Neuron (in vitro differentiated cells): Measurements from ENCODE around the gene PSMG1.

Experiments used
- H2AFZ ChIP-seq: one replicate; pipeline ENCODE4 v1.6.1; 2013; ENCODE audit warnings: low read depth, mild to moderate bottlenecking, inconsistent platforms, low read length, moderate library complexity
- H3K27me3 ChIP-seq: one replicate; pipeline ENCODE4 v1.6.1; 2013; ENCODE audit warnings: low read length; ENCODE audit not compliant: insufficient read depth
- H3K36me3 ChIP-seq: one replicate; pipeline ENCODE4 v1.6.1; 2013; ENCODE audit warnings: low read length; ENCODE audit not compliant: insufficient read depth
- H3K4me1 ChIP-seq: one replicate; pipeline ENCODE4 v1.6.1; 2013; ENCODE audit warnings: low read length; ENCODE audit not compliant: insufficient read depth
- H3K4me3 ChIP-seq: 2 replicates; pipeline ENCODE4 v1.5.1; 2013; ENCODE audit warnings: mild to moderate bottlenecking, low read length, moderate library complexity
- H3K9me3 ChIP-seq: one replicate; pipeline ENCODE4 v1.6.1; 2013; ENCODE audit warnings: low read length

PSMG1 gene

DNA sequence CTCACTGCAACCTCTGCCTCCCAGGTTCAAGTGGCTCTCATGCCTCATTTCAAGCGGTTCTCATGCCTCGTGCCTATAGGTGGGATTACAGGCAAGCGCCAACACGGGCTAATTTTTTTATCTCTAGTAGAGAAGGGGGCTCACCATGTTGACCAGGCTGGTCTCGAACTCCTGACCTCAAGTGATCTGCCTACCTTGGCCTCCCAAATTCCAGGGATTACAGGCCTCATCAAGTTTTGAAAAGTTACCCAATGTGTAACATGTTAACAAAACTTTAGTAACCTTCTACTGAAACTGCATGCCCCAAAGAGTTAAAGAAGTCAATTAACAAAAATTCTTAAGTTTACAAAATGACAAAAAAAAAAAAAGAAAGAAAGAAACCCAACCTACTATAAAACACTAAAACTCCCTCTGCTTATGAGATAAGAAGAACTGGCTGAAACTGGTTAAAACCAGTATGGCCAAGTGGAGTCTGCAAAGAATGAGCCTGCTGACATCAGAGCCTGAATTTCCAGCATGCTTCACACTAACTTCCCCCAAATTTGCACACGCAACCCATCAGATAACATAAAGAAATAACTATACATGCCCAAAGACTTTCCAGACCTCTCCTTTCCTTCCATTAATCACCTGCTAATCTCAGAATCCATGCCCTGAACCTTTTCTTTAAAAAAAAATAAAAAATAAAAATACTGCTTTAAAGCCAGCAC is 25.5 kb upstream of the PSMG1 start:
- H3K9me3 ChIP-seq, result no peaks in the 10 kb centered on the region
- no peak overlapping the region for H3K4me3 ChIP-seq
- no peaks in the 10 kb centered on the region for H3K27me3 ChIP-seq
- no peaks in the 10 kb centered on the region for H3K4me1 ChIP-seq
- H3K36me3 ChIP-seq, result peaks cover 82% of the 10 kb centered on the region
- no peak overlapping the region for H2AFZ ChIP-seq

DNA sequence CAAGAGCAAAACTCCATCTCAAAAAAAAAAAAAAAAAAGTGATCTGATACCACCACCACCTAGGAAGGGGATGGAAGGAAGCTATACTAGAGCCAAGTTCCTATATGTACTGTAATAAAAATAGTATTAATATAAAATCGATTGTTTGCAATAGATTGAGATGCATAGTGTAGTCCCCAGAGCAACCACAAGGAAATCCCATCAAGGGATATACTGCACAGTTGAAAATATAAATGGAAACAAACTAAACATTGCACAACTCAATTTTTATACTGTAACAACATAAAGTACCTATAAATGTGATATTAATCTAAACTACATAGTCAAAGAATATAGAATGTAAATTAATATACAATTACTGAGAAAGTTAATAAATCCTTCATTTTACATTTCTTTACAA is 20.9 kb upstream of the PSMG1 start:
- H3K27me3 ChIP-seq, result no peaks in the 10 kb centered on the region
- H2AFZ ChIP-seq, result no peak overlapping the region
- no peak overlapping the region for H3K4me3 ChIP-seq
- H3K36me3 ChIP-seq, result peaks cover 86% of the 10 kb centered on the region
- no peaks in the 10 kb centered on the region for H3K9me3 ChIP-seq
- H3K4me1 ChIP-seq, result no peaks in the 10 kb centered on the region

DNA sequence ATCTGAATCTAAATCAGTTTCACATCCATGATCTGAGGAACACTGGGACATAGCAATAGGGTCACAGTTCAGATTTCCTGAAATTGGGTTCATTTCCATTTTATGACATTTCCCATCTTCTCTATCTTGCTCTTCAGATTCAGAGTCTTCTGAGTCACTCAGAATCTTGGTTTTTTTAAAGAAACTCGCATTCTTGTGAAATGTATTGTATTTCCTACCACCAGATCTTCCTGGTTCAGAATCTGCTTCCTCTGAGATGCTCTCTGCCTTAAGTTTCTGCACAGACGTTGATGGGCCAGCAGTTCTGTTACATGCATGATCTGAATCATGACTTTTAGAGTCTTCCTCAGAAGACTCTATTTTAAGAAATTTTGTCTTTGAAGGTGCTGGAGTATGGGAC is 15.5 kb upstream of the PSMG1 start:
- Histone ChIP-seq H3K4me1 (no peaks in the 10 kb centered on the region), H2AFZ (no peak overlapping the region), H3K4me3 (no peak overlapping the region), H3K36me3 (peaks cover 91% of the 10 kb centered on the region), H3K27me3 (no peaks in the 10 kb centered on the region), H3K9me3 (no peaks in the 10 kb centered on the region)

DNA sequence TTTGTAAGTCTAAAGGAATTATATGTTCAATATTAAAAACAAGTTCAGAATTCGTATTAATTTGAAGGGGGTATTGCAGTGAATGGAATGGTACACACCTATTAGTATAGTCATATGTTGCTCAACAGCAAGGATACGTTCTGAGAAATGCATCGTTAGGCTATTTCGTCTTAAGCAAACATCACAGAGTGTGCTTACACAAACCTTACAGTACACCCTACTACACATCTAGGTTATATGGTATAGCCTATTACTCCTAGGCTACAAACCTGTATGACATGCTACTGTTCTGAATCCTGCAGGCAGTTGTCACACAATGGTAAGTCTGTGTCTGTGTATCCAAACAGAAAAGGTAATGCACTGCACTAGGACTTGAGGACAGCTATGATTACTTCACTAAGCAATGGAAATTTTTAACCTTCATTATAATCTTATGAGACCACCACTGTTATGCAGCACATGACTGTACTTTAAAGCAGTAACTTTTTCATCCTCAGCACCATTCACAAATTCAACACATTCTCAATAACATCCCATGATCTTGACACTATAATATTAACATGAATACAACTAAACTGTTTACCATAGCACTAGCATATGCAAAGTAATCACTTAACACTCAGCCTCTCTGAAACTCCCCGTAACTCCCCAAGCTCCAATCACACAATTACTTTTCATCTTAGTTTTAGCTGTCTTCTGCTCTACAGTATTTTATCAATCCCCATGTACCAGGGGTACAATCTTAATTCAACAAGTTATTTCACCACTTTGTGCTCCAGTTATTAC is 14.4 kb upstream of the PSMG1 start:
- H3K36me3 ChIP-seq, result peaks cover 89% of the 10 kb centered on the region
- H2AFZ ChIP-seq, result no peak overlapping the region
- H3K4me1 ChIP-seq, result no peaks in the 10 kb centered on the region
- H3K4me3 ChIP-seq, result no peak overlapping the region
- H3K27me3 ChIP-seq, result no peaks in the 10 kb centered on the region
- no peaks in the 10 kb centered on the region for H3K9me3 ChIP-seq

DNA sequence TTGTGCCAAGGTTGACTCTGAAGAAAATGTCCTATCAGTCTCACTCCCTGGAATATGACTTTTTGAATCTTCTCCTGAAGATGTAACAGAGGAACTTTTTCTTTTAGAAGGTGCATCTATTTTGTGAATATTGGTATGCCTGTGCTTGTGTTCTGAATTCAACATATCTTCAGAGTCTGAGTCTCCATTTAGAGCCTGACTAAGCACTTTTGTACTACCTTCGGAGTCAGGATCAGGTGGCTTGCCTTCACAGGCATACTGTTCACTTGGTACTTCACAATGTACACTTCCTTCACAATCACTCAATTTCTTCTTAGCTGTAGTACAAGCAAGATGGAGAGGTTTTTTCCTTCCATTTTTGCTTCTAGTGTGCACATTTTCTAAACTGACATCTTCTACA is 13.6 kb upstream of the PSMG1 start:
- no peaks in the 10 kb centered on the region for H3K4me1 ChIP-seq
- peaks cover 86% of the 10 kb centered on the region for H3K36me3 ChIP-seq
- H3K9me3 ChIP-seq, result no peaks in the 10 kb centered on the region
- no peak overlapping the region for H2AFZ ChIP-seq
- no peaks in the 10 kb centered on the region for H3K27me3 ChIP-seq
- H3K4me3 ChIP-seq, result no peak overlapping the region

DNA sequence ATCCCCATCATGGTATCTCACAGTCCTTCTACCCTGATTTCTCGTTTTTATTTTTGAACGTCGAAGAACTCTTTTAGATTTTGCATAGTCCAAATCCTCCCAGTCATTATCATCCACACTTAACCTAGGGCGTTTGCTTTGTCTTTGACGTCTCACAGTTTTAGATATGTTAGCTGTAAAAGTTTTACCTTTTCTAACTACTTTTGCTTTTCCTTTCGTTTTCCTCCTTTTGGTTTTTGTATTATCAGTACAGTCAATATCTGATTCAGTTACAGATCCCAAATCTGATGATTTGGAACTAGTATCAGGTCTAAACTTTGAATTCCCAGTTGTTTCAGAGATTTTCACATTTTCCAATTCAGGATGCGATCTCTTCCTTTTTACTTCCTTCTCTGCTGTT is 13.1 kb upstream of the PSMG1 start:
- no peak overlapping the region for H2AFZ ChIP-seq
- H3K4me1 ChIP-seq, result no peaks in the 10 kb centered on the region
- no peaks in the 10 kb centered on the region for H3K9me3 ChIP-seq
- no peaks in the 10 kb centered on the region for H3K27me3 ChIP-seq
- H3K4me3 ChIP-seq, result no peak overlapping the region
- H3K36me3 ChIP-seq, result peaks cover 81% of the 10 kb centered on the region

DNA sequence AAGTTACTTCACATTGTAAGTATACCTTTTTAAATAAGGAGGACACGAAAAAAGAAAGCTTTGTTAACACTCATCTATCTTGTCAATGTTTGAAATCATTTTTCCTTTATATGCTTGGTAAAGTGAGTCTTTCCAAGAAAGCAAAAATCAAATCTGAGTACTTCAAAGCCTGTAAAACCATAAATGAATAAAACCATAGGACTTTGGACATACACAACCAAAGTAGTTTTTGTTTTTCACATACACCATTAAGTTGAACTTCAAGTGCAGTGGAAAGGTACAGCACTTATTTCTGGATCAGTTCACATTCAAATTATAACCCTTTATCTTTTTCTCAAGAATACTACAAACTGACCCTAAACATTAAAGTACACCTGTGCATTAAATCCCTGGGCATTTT is 10.1 kb upstream of the PSMG1 start:
- H3K4me3 ChIP-seq, result no peak overlapping the region
- no peaks in the 10 kb centered on the region for H3K9me3 ChIP-seq
- peaks cover 52% of the 10 kb centered on the region for H3K36me3 ChIP-seq
- no peak overlapping the region for H2AFZ ChIP-seq
- H3K4me1 ChIP-seq, result no peaks in the 10 kb centered on the region
- H3K27me3 ChIP-seq, result no peaks in the 10 kb centered on the region

DNA sequence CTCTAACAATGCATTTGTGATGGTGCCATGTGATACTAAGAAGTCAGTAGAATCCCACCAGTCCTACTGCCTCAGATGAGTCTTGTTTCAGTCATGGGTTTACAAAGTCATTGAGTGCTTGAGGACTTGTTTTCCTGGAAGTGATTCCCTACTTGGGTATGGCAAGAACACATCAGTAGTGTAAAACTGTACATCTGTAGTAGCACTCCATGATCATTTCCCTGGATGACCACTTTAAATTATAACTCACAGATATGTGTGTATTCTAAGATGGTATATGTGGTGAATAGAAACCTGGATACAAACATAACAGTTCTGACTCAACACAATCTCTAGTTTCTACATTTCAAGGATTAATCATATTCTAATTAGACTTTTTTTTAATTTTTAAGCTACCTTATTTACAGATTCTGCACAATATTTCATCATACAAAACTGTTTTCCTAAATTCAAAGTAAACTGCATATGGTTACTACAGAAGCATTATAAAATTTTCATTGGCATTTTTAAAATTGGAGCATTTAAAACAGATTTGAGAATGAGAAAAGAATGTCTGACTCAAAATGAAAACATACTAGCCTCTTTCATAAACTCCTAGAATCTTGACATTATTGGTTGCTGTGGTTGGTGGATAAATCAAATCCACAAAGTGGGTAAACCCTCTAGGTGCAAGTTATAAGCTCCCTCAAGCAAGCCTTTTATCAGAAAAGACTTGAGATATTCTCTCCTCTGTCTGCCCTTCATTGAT is 6.8 kb upstream of the PSMG1 start:
- peaks cover 20% of the 10 kb centered on the region for H3K36me3 ChIP-seq

DNA sequence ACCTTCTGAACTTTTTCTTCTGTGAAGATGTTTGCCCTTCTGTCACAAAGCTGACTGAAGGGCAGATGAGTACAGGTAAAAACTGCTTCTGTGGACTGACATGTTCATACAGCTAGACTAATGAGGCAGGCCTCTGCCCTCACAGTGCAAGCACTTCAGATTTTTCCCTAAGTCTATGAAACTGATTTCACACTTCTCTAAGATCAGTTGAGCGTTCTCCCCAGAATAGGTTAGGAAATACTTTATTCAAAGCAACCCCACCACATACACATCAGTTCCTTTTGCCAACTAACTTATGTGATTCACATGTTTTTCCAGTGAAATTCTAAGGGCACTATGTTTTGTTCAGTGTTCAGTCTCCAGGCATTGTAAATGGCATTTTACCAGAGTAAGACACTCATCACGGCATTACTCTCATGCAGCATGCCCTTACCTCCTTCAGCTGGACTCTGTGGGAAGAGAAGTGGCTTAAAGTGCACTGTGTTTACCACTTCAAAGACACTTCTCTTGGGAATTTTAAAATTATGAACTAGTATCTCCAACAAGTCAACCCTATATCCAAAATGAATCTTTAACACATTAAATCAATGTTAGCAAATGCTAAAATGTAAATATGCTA is 5.4 kb upstream of the PSMG1 start:
- Histone ChIP-seq H3K9me3 (no peaks in the 10 kb centered on the region), H3K27me3 (no peaks in the 10 kb centered on the region), H3K4me3 (no peak overlapping the region)

More for the DNA sequence above, 6.8 kb upstream of the PSMG1 start:
- Histone ChIP-seq H3K9me3 (no peaks in the 10 kb centered on the region), H2AFZ (no peak overlapping the region), H3K27me3 (no peaks in the 10 kb centered on the region), H3K4me3 (no peak overlapping the region), H3K4me1 (no peaks in the 10 kb centered on the region)

DNA sequence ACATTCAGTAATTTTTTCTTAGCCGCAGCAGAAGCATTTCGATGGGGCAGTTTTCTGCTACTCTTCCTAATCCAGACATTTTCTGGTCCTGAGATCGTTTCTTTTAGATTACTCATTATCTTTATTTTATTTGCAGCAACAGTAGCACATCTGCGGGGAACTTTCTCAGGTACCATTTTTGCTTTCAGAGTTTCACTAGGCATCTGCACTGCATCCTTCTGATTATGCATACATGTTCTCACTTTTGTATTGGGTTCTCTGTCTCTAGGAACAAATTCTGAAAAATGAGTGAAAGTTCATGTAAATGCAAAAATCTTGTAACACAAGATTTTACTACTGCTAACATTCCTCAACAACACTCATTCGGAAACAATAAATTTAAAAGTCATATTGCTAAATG is 3.9 kb upstream of the PSMG1 start:
- Histone ChIP-seq H3K9me3 (no peaks in the 10 kb centered on the region), H3K4me1 (peaks cover 5% of the 10 kb centered on the region), H3K27me3 (no peaks in the 10 kb centered on the region), H3K4me3 (no peak overlapping the region), H3K36me3 (no peaks in the 10 kb centered on the region), H2AFZ (no peak overlapping the region)

More for the DNA sequence above, 5.4 kb upstream of the PSMG1 start:
- Histone ChIP-seq H3K36me3 (peaks cover 11% of the 10 kb centered on the region), H3K4me1 (no peaks in the 10 kb centered on the region), H2AFZ (no peak overlapping the region)

DNA sequence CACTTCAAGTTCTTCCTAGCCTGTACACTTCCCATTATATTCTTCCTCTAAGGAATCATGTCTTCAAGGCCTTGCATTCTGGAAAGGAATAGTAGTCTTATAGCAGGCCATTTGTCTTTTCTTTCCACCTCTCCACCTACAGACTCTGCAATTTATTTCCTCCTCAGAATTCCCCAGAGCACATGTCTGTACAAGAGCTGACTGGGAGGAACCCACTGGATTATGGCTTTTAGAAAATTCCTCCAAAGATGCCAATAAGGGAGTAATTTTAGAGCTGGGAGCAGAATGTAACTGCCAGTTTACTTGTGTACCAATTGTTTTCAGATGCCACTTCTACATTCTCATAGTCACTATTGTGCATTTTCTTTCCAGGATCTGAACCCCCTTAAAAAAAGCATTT is 3.4 kb upstream of the PSMG1 start:
- Histone ChIP-seq H3K27me3 (no peaks in the 10 kb centered on the region), H3K9me3 (no peaks in the 10 kb centered on the region), H3K4me3 (no peak overlapping the region), H3K36me3 (no peaks in the 10 kb centered on the region), H2AFZ (no peak overlapping the region), H3K4me1 (peaks cover 9% of the 10 kb centered on the region)

DNA sequence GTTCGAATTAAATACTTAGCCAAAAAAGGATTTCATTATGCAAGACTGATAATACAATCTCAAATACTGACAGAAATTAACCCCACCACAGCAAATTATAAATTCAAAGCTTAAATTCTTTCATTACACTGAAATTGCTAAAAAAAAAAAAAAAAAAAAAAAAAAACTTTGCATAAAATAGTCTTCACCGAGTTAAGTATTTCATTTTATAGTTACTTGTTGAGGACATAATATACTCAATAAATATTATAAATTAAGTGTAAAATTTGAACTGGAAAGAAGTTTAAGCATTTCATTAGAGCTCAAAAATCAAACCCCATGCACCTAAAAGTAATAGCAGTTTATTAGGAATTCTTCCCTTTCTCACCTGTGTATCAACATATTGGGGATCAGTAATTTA is 1.9 kb upstream of the PSMG1 start:
- H3K36me3 ChIP-seq, result peaks cover 9% of the 10 kb centered on the region
- no peak overlapping the region for H3K4me3 ChIP-seq
- H3K27me3 ChIP-seq, result no peaks in the 10 kb centered on the region
- H3K4me1 ChIP-seq, result peaks cover 13% of the 10 kb centered on the region
- no peak overlapping the region for H2AFZ ChIP-seq
- H3K9me3 ChIP-seq, result no peaks in the 10 kb centered on the region
